Measurements from ENCODE around the gene FRMPD2. TPM values are rescaled to one million over a fixed set of nuclear protein-coding genes. Genes with fewer than 3 reads are reported as not detected.

The FRMPD2 gene
- total RNA-seq, 1 experiment from 2014 or later, result not detected

GRCh38 chr10:48210391-48210790, 64.1 kb downstream of the FRMPD2 start:
- POLR2A ChIA-PET (ENCODE audit: low non-redundant PET), result no interaction called here
- Histone ChIP-seq H3K27ac (ENCODE audit: low read depth, low read length, poor library complexity, severe bottlenecking) (no peak overlapping the region), H3K9me3 (ENCODE audit: low read depth, low read length, poor library complexity, severe bottlenecking) (no peaks in the 10 kb centered on the region), H3K4me1 (ENCODE audit: insufficient read depth, low read length, poor library complexity, severe bottlenecking) (peaks cover 5% of the 10 kb centered on the region), H3K4me3 (ENCODE audit: low read depth, low read length, poor library complexity, severe bottlenecking) (no peak overlapping the region), H3K27me3 (replicated peaks; ENCODE audit: insufficient read depth, low read depth, low read length, poor library complexity) (no peaks in the 10 kb centered on the region), H3K36me3 (ENCODE audit: insufficient read depth, low read length, poor library complexity, severe bottlenecking) (no peaks in the 10 kb centered on the region)
- intact Hi-C loops (cut with micrococcal nuclease; ENCODE audit: unreplicated experiment), result no loop called here
- DNase-seq (ENCODE audit: low spot score), result no peak
- no TSS peak for BruUV-seq (replicated peaks)
- CTCF ChIA-PET, result no interaction called here
- TF ChIP-seq EZH2 (IDR thresholded peaks at IDR 0.05; ENCODE audit: borderline replicate concordance, low read depth, low read length, poor library complexity, severe bottlenecking) (no peak), CTCF (conservative IDR thresholded peaks at IDR 0.05; ENCODE audit: low read depth, low read length) (no peak)

- no peaks in the 10 kb centered on the region for H3K9me3 ChIP-seq (ENCODE audit: low read depth, low read length, poor library complexity, severe bottlenecking)
- H3K36me3 ChIP-seq (ENCODE audit: insufficient read depth, low read length, poor library complexity, severe bottlenecking), result no peaks in the 10 kb centered on the region
- DNase-seq (ENCODE audit: low spot score), result no peak
- intact Hi-C loops (cut with micrococcal nuclease; ENCODE audit: unreplicated experiment), result no loop called here
- no peaks in the 10 kb centered on the region for H3K4me1 ChIP-seq (ENCODE audit: insufficient read depth, low read length, poor library complexity, severe bottlenecking)
- BruUV-seq (replicated peaks), result no TSS peak
- TF ChIP-seq CTCF (conservative IDR thresholded peaks at IDR 0.05; ENCODE audit: low read depth, low read length) (no peak), EZH2 (IDR thresholded peaks at IDR 0.05; ENCODE audit: borderline replicate concordance, low read depth, low read length, poor library complexity, severe bottlenecking) (no peak)
- ChIA-PET CTCF (interaction anchor here (0.8 kb wide), 1 partner anchor 20 kb away, joined by 3 read pairs; no protein-coding TSS in a partner anchor), POLR2A (ENCODE audit: low non-redundant PET) (no interaction called here)
- no peaks in the 10 kb centered on the region for H3K27me3 ChIP-seq (replicated peaks; ENCODE audit: insufficient read depth, low read depth, low read length, poor library complexity)
- no peak overlapping the region for H3K4me3 ChIP-seq (ENCODE audit: low read depth, low read length, poor library complexity, severe bottlenecking)
- H3K27ac ChIP-seq (ENCODE audit: low read depth, low read length, poor library complexity, severe bottlenecking), result no peak overlapping the region
These were observed 65.3 kb downstream of the FRMPD2 start for GRCh38 chr10:48209241-48209640.

GRCh38 chr10:48207853-48208252, 66.6 kb downstream of the FRMPD2 start:
- CTCF ChIA-PET, result no interaction called here
- Histone ChIP-seq H3K36me3 (ENCODE audit: insufficient read depth, low read length, poor library complexity, severe bottlenecking) (no peaks in the 10 kb centered on the region), H3K9me3 (ENCODE audit: low read depth, low read length, poor library complexity, severe bottlenecking) (no peaks in the 10 kb centered on the region), H3K27me3 (replicated peaks; ENCODE audit: insufficient read depth, low read depth, low read length, poor library complexity) (no peaks in the 10 kb centered on the region), H3K27ac (ENCODE audit: low read depth, low read length, poor library complexity, severe bottlenecking) (no peak overlapping the region), H3K4me3 (ENCODE audit: low read depth, low read length, poor library complexity, severe bottlenecking) (no peak overlapping the region), H3K4me1 (ENCODE audit: insufficient read depth, low read length, poor library complexity, severe bottlenecking) (no peaks in the 10 kb centered on the region)
- POLR2A ChIA-PET (ENCODE audit: low non-redundant PET), result no interaction called here
- intact Hi-C loops (cut with micrococcal nuclease; ENCODE audit: unreplicated experiment), result no loop called here
- TF ChIP-seq EZH2 (IDR thresholded peaks at IDR 0.05; ENCODE audit: borderline replicate concordance, low read depth, low read length, poor library complexity, severe bottlenecking), result no peak
- no peak for TF ChIP-seq CTCF (conservative IDR thresholded peaks at IDR 0.05; ENCODE audit: low read depth, low read length)
- BruUV-seq (replicated peaks), result no TSS peak
- DNase-seq (ENCODE audit: low spot score), result no peak
